HG03039 (cell line): ENCODE data around the gene BRD9.
"Not testable (repeated sequence)": the region's sequence is repeated elsewhere in the genome, so short reads cannot be mapped to it uniquely, and the experiment has no call there.

Experiments
- ATAC-seq: cut with Tn5 transposase; IDR thresholded peaks from one replicate; pipeline ENCODE4 v1.9.1; 2021; ENCODE audit warnings: mild to moderate bottlenecking, moderate library complexity; ENCODE audit not compliant: unreplicated experiment

BRD9 gene

DNA sequence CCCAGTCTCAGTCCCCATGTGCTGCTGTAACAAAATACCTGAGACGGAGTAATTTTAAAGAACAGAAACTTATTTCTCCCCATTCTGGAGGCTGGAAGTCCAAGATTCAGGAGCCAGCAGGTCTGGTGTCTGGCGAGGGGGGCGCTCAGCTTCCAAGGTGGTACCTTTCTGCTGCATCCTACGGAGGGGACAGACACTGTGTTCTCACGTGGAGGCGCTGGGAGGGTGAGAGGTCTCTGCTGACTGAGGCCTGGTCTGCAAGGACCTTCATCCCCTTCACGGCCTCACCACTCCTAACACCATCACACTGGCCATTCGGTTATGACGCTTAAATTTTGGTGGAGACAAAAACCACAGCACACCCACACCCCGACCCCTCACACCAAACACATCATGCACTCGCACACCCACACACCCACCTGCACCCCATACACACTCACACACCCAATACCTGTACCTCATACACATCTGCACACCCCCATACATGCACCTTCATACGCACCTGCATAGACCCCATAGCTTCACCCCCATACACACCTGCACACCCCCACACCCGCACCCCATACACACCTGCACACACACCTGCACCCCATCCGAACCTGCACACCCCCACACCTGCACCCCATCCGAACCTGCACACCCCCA is 32.0 kb downstream of the BRD9 start:
- no peak for ATAC-seq

DNA sequence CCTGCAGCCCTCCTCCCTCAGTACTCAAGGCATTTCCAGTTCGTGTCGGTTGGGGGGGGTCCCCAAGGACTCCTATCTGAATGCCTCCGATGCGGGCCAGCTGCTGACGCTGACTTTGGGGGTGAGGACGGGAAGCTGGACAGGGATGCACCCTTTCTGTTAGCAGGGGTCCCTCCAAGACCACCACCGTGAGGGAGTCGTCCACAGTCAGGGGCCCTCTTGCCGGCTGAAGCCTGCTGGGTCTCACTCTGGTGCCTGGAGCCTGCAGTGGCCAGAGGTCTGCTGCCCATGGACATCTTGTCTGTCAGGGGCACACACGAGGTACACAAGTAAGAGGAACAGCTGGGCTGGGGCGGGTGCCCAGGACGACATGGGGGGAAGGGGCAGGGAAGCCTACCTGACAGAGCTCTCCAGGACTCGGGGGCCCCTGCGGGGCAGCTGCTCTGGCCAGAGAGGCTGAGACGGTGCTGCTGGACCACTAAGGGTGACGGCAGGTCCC is 32.8 kb downstream of the BRD9 start:
- no peak for ATAC-seq

DNA sequence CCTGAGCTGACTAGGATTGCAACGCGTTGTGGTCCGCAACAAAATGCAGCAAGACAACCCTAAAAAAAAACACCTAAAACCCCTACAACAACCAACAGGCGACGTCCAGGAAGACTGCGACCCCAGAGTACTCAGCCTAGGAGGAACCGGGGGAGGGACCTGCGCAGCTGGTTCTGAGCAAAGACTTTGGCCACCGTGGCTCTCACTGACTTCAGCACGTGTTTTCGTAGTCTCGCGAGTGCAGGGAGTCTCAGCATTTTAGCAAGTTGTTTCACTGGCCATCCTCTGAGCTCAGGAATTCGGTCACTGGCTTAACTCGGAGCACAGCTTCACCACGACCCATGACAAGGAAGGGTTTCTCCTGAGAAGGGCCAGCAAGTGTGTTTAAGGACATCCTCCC is 33.2 kb downstream of the BRD9 start:
- no peak for ATAC-seq

DNA sequence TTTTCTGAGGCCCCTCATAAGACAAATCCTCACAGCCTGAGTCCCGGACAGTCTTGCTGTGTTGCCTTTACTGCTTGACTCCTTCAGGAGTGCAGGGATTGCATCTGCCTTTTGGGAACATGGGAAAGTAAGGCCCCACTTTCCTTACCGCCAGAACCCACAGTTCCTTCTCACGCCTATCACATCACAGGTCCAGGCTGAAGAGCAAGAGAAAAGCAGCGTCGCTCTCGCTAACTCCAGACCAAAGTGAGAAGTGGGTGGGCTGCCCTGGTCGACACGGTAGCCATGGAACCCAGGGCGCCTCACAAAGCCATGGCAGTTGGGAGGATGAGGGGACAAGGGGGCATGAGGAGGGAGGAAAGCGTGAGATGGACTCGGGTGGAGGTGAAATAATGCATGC is 33.9 kb downstream of the BRD9 start:
- ATAC-seq = no peak

DNA sequence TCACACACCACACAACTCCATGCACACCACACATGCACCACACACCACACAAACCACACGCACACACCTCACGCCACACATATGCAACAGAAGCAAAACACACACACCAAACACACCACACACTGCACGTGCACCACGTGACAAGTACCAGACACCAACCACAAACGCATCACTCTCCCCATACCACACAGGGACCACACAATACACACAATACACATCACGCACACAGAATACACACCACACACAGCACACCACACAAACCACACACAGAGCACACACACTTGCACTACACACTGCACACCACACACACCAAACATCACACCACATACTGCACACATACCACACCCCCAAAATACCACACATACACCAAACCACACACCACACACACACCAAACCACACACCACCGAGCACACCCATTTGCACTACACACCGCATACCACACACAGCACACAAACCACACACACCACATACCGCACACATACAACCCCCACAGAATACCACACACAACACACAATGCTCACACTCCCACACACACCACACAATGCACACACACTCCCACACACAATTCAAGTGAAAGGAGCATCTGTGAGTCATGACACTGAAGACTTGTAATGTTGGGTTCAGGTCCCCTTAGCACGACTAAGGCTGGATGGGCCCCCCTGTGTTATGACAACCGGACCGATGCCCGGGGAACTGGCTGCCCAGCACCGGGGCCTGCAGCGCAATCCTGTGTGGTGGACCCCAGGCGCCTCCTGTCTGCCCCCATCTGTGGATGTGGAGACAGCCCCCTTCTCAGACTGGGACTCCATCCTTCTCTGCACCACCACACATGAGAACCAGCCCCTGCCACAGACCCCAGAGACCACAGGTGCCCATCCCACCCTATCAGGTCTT is 35.8 kb downstream of the BRD9 start:
- no peak for ATAC-seq

DNA sequence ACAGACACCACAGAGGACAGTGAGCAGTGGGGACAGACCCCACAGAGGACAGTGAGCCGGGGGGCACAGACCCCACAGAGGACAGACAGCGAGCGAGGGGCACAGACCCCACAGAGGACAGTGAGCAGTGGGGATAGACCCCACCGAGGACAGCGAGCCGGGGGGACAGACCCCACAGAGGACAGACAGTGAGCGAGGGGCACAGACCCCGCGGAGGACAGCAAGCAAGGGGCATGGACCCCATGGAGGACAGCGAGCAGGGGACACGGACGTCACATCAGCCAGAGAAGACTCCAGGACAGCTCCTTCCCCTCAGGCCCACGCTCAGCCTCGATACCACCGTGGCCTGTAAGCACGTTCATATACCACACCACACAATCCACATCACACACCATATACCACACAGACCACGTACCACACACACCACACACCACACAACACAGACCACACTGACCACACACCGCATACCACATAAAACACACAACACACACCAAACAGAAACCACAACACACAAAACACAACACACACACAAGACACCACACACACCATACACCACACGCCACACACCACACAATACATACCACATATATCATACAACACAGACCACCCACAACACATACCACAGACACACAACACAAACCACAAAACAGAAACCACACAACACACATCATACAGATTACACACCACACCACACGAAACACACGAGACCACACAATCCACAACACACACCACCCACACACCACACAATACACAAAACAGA is 36.6 kb downstream of the BRD9 start:
- ATAC-seq = no peak

DNA sequence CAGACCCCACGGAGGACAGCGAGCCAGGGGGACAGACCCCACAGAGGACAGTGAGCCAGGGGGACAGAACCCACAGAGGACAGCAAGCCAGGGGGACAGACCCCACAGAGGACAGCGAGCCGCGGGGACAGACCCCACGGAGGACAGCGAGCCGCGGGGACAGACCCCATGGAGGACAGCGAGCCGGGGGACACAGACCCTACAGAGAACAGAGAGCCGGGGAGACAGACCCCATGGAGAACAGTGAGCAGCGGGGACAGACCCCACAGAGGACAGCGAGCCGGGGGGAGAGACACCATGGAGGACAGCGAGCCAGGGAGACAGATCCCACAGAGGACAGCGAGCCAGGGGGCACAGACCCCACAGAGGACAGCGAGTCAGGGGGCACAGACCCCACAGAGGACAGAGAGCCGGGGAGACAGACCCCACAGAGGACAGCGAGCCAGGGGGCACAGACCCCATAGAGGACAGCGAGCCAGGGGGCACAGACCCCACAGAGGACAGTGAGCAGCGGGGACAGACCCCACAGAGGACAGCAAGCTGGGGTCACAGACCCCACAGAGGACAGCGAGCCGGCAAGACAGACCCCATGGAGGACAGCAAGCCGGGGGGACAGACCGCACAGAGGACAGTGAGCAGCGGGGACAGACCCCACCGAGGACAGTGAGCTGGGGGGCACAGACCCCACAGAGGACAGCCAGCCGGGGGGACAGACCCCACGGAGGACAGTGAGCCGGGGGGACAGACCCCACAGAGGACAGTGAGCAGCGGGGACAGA is 37.4 kb downstream of the BRD9 start:
- no peak for ATAC-seq

DNA sequence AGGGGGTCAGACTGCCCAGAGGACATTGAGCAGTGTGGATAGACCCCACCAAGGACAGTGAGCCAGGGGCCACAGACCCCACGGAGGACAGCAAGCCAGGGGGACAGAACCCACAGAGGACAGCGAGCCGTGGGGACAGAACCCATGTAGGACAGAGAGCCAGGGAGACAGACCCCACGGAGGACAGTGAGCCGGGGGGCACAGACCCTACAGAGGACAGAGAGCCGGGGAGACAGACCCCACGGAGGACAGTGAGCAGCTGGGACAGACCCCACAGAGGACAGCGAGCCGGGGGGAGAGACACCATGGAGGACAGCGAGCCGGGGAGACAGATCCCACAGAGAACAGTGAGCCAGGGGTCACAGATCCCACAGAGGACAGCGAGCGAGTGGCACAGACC is 38.4 kb downstream of the BRD9 start:
- no peak for ATAC-seq

DNA sequence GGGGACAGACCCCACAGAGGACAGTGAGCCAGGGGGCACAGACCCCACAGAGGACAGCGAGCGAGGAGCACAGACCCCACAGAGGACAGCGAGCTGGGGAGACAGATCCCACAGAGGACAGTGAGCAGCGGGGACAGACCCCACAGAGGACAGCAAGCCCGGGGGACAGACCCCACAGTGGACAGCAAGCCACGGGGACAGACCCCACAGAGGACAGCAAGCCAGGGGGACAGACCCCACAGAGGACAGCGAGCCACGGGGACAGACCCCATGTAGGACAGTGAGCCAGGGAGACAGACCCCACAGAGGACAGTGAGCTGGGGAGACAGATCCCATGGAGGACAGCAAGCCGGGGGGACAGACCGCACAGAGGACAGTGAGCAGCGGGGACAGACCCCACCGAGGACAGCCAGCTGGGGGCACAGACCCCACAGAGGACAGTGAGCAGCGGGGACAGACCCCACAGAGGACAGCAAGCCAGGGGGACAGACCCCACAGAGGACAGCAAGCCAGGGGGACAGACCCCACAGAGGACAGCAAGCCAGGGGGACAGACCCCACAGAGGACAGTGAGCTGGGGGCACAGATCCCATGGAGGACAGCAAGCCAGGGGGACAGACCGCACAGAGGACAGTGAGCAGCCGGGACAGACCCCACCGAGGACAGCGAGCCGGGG is 39.0 kb downstream of the BRD9 start:
- ATAC-seq = not testable (repeated sequence)

DNA sequence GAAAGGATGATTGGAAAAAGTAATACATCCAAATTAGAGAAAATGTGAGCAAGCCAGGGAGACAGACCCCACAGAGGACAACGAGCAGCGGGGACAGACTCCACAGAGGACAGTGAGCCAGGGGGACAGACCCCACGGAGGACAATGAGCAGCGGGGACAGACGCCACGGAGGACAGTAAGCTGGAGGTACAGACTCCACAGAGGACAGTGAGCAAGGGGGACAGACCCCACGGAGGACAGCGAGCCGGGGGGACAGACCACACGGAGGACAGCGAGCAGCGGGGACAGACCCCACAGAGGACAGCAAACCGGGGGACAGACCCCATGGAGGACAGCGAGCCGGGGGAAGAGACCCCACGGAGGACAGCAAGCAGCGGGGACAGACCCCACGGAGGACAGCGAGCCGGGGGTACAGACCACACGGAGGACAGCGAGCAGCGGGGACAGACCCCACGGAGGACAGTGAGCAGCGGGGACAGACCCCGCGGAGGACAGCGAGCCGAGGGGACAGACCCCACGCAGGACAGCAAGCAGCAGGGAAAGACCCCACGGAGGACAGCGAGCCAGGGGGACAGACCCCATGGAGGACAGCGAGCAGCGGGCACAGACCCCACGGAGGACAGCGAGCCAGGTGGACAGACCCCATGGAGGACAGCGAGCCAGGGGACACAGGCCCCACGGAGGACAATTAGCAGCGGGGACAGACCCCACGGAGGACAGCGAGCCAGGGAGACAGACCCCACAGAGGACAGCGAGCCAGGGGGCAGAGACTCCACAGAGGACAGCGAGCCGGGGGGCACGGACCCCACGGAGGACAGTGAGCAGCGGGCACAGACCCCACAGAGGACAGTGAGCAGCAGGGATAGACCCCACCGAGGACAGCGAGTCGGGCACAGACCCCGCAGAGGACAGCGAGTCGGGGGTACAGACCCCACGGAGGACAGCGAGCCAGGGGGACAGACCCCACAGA is 39.9 kb downstream of the BRD9 start:
- no peak for ATAC-seq

DNA sequence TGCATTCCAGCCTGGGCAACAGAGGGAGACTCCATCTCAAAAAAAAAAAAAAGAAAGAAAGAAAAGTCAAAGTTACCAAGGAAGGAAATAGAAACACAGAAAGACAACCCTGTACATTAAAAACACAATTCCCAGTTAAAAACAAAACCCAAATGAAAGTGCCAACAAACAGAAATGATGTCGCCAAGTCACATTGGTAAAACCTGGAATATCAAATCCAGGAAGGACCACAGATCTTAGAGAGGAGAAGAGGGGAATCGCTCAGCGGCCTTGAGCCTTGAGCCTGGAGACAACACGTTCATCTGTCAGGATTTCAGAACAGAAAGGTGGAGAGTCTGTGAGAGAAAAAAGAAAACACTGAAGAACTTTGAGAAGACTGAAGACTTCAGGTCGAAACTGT is 40.6 kb downstream of the BRD9 start:
- no peak for ATAC-seq

DNA sequence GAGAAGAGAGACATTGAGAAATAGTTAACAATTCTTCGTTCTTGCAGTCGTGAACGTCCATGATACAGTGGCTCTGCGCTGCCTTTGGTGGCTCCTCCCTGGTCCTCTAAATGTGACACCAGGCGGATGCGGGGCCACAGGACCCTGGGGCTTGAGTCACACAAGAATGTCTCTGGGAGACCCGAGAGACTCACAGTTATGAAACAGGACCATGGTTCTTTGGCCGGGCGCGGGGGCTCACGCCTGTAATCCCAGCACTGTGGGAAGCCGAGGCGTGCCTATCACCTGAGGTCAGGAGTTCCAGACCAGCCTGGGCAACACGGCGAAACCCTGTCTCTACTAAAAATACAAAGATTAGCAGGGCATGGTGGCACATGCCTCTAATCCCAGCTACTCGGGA is 41.0 kb downstream of the BRD9 start:
- ATAC-seq = no peak

DNA sequence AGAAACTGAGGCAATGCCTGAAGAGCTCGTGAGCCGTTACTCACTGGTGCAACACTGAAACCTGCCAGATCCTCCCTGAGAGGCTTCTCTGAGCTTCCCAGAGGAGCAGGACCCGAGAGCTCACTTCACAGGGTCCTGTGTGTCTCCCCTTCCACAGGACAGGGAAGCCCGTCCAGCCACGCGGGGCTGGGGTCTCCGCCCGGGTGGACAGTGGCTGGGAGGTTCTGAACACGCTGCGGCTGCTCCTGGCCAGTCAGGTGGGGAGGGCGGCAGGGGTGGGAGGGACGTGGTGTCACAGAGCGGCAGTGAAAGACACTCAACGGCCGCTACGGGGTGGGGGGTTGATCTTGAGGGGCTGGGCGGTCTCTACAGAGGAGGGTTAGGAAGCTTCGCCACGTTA is 41.5 kb downstream of the BRD9 start:
- ATAC-seq = no peak

DNA sequence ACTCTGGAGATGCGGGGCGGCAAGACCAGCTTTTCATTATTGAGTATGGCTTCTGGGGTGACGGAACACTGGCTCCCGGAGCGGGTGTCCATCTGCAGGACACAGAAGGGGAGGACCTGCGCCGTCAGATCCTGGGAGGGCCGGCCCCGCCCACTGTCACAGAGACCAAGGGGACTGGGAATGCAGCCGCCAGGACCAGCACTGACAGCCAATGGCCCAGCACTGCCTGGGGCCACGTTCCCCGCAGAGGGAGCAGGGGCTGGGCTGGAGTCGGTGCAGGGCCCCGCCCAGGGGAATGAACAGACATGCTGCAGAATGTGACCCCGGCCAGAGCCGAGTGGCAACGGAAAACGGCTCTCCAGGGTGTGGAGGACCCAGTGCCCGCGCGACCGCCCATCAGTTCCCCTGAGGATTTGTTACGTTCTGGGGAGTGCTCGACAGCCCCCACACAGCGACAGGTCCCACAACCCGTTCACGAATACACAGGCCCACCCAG is 42.0 kb downstream of the BRD9 start, which contains the start of gene ZDHHC11:
Gene ZDHHC11 (minus strand): TSS at position 476 of the 496 bp plus-strand sequence. CDS start 384 bp downstream, at position 92.
- ATAC-seq = no peak

DNA sequence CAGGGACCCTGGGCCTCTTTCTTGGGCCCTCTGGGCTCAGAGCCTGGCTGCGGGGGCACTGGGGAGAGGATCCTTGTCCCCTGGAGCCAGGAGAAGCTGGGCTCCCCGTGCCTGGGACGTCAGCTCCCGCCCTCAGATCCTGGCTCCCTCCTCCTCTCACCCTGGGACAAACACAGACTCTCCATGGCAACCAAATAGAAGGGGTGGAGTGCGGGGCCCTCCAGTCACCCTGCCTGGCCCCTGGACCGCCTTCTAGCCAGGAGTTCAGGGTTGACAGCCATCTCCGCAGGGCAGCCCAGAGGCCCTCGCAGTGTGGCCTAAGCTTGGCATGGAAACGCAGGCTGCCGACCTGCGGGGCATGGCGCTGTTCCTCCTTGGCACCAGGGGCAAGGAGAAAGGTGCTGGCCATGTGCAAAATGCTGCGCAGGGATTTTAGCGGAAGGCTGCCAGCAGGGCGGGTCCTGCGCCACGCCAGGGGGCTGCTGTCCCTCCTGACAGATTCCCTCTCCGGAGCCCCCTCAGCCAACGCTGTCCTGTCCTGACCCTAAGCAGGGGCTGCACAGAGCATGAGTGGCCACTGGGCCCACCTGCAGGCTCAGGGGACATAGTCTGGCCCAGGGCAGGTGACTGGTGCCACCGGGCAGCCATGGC is 42.8 kb downstream of the BRD9 start:
- ATAC-seq = no peak

DNA sequence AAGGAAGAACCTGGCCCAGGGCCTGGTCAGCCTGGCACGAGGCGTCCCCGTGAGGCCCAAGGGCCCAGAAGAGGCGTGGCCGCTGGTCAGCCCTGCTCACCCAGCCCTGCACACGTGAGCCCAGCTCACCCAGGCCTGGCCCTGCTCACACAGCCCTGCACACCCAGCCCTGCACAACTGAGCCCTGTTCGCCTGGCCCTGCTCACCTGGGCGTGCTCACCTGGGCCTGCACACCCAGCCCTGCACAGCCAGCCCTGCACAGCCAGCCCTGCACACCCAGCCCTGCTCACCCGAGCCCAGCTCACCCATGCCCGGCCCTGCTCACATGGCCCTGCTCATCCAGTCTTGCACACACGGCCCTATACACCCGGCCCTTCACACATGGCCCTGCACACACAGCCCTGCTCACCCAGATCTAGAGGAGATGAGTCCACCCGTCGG is 43.9 kb downstream of the BRD9 start:
- no peak for ATAC-seq

DNA sequence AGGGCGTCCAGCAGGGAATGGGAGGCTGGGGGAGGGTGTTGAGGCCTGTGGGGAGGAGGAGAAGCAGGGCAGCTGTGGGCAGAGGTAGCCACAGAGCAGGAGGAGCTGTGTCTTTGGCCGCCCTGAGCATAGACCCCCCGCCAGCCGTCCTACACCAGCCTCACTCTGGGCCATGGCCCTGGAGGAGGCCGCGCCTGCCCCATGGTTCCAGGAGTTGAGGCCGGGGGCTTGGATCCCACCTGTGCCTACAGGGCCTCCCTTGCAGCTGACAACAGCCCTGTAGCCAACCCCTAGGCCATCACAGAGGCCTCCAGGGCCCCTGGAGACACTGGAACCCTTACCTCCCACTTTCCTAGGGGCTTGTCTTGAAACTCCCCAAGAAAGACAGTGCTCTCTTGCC is 44.9 kb downstream of the BRD9 start:
- not testable (repeated sequence) for ATAC-seq

DNA sequence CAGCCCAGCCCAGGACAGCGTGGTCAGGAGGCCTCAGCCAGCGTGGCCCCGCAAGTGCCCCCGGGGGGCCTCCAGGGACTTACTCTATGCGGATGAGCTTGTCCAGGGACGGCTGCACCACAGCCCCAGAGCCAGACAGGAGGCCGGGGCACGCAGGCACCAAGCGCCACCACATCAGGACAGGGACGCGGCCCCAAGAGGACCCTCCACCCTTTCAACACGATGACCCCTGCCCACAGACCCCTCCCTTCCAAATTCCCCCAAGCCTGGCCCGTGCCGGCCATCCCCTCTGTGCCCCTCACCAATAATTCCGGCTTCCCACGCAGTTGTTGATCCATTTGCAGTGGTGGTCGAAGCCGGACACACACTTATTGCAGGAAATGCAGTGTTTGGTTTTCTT is 45.4 kb downstream of the BRD9 start:
- not testable (repeated sequence) for ATAC-seq
